Vagina (tissue), 2 donors: ENCODE data around the gene TMEM100.

Experiments
- CTCF ChIP-seq, 3 experiments: fragments of 450-650 bp in 2 of 3; fragments of 200-600 bp in 1 of 3; sonication (generic) in 1 of 3; IDR thresholded peaks; one replicate each; pipeline ENCODE4 v1.5.1; 2017 to 2019; ENCODE audit warnings: antibody characterized with exemption in 3 of 3, mild to moderate bottlenecking in 2 of 3, moderate library complexity in 2 of 3
- POLR2A ChIP-seq, 2 donors: fragments of 450-650 bp; IDR thresholded peaks; one replicate each; pipeline ENCODE4 v1.6.1; 2017; ENCODE audit warnings: antibody characterized with exemption in 2 of 2, mild to moderate bottlenecking in 2 of 2, moderate library complexity in 2 of 2
- POLR2AphosphoS5 ChIP-seq, 2 donors: sonication (generic); formaldehyde crosslinking; IDR thresholded peaks; one replicate each; pipeline ENCODE4 v1.9.0; 2017; ENCODE audit warnings: antibody characterized with exemption in 2 of 2, mild to moderate bottlenecking in 2 of 2, low read depth in 1 of 2; ENCODE audit not compliant: insufficient read depth in 1 of 2

DNA sequence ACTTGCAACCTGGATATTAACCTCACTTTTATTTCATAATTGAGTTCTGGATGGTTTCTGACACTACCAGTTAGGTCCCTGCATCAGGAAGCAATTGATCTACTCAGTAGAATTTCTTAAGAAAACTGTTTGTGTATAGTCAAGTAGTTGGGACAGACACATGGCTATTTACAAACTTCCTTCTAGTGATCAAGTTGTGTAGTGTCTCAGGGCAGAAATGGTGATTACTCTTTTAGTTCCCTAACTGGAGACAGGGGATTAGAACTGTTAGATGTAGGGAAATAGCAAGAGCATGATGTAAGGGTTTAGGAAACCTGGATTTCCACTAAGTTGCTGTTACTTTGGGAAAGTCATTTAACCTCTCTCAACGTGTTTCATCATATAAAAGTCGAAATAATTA is 30.4 kb downstream of the TMEM100 start:
- TF ChIP-seq CTCF (IDR thresholded peaks at IDR 0.05): no peak
- no peak for TF ChIP-seq POLR2AphosphoS5 (IDR thresholded peaks at IDR 0.05; ENCODE audit: insufficient read depth in 1 of 2, low read depth in 1 of 2)
- no peak for TF ChIP-seq POLR2A (IDR thresholded peaks at IDR 0.05)
